ENCODE results near the gene CTLA4. TPM values are rescaled to one million over a fixed set of nuclear protein-coding genes. Genes with fewer than 3 reads are reported as not detected.
A peak's percentile ranks its signal among the peaks of the same experiment; 100 is the strongest.

Gene CTLA4
- total RNA-seq, 1 experiment from 2014 or later: not detected

DNA sequence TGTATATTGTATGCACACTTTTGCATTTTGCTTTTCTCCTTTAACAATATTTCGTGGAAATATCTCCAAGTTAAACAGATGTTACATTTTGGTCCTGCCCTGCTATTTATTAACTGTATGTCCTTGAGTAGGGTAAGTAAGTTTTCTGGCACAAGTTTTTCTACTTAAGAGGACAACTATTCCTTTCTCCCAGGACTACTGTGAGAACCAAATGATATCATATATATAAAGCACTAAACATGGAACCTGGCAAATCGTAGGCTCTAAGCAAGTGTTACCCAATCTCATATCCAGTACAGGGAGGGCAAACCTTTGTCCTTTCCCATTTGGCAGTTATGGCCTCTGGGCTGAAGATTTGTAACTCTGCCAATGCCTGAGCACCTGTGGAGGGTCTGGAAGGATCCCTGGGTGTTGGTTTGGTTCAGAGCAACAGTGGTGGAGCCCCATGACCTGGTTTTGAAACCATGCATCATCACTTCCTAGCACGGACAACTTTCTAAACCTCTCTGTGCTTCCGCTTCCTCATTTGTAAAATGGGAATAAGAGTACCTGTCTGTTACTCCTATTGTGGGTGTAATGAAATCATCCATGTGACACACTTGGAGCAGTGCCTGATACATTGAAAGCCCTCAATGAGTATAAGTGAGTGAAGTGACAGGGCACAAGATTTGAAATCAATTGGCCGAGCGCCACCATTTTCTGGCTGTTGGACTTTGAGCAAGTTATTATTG is 40.7 kb downstream of the CTLA4 start:
- Mint-ChIP-seq H3K27ac (ENCODE audit: low read depth, unreplicated experiment) (no peak overlapping the region), H3K27me3 (ENCODE audit: insufficient read depth, unreplicated experiment) (no peaks in the 10 kb centered on the region), H3K9me3 (ENCODE audit: unreplicated experiment) (no peaks in the 10 kb centered on the region), H3K36me3 (ENCODE audit: insufficient read depth, unreplicated experiment) (no peaks in the 10 kb centered on the region), H3K4me3 (ENCODE audit: unreplicated experiment) (no peak overlapping the region), H3K4me1 (ENCODE audit: insufficient read depth, unreplicated experiment) (no peaks in the 10 kb centered on the region)
- TF ChIP-seq, protein P1, sequence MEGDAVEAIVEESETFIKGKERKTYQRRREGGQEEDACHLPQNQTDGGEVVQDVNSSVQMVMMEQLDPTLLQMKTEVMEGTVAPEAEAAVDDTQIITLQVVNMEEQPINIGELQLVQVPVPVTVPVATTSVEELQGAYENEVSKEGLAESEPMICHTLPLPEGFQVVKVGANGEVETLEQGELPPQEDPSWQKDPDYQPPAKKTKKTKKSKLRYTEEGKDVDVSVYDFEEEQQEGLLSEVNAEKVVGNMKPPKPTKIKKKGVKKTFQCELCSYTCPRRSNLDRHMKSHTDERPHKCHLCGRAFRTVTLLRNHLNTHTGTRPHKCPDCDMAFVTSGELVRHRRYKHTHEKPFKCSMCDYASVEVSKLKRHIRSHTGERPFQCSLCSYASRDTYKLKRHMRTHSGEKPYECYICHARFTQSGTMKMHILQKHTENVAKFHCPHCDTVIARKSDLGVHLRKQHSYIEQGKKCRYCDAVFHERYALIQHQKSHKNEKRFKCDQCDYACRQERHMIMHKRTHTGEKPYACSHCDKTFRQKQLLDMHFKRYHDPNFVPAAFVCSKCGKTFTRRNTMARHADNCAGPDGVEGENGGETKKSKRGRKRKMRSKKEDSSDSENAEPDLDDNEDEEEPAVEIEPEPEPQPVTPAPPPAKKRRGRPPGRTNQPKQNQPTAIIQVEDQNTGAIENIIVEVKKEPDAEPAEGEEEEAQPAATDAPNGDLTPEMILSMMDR (IDR thresholded peaks at IDR 0.05; ENCODE audit: unreplicated experiment): no peak
- ChIA-PET POLR2A (no interaction called here), CTCF (interaction anchor here (3.3 kb wide), 1 partner anchor 94 kb away, joined by 17 read pairs; no protein-coding TSS in a partner anchor)
- intact Hi-C loops (cut with micrococcal nuclease): loop anchor here (5.0 kb wide), 2 partner anchors 256 to 1321 kb away; no protein-coding TSS in a partner anchor
- DNase-seq (ENCODE audit: unreplicated experiment): no peak
- no TSS peak for BruUV-seq (replicated peaks)

- ChIA-PET CTCF (interaction anchor here (0.6 to 3.3 kb wide), 10 partner anchors 9 to 1112 kb away, joined by 3 to 17 read pairs (median 4); no protein-coding TSS in a partner anchor), POLR2A (interaction anchor here (0.7 to 1.0 kb wide), 2 partner anchors 94 to 1666 kb away, joined by 3 read pairs; no protein-coding TSS in a partner anchor)
- TF ChIP-seq, protein P1 (IDR thresholded peaks at IDR 0.05; ENCODE audit: unreplicated experiment): no peak
- no TSS peak for BruUV-seq (replicated peaks)
- intact Hi-C loops (cut with micrococcal nuclease): loop anchor here (1.0 to 5.0 kb wide), 6 partner anchors 93 to 1321 kb away; no protein-coding TSS in a partner anchor
- Mint-ChIP-seq H3K9me3 (ENCODE audit: unreplicated experiment) (no peaks in the 10 kb centered on the region), H3K4me1 (ENCODE audit: insufficient read depth, unreplicated experiment) (no peaks in the 10 kb centered on the region), H3K36me3 (ENCODE audit: insufficient read depth, unreplicated experiment) (no peaks in the 10 kb centered on the region), H3K27me3 (ENCODE audit: insufficient read depth, unreplicated experiment) (peaks cover 5% of the 10 kb centered on the region), H3K4me3 (ENCODE audit: unreplicated experiment) (no peak overlapping the region), H3K27ac (ENCODE audit: low read depth, unreplicated experiment) (no peak overlapping the region)
- no peak for DNase-seq (ENCODE audit: unreplicated experiment)
These were observed 41.2 kb downstream of the CTLA4 start for GRCh38 chr2:203908797-203909185.

DNA sequence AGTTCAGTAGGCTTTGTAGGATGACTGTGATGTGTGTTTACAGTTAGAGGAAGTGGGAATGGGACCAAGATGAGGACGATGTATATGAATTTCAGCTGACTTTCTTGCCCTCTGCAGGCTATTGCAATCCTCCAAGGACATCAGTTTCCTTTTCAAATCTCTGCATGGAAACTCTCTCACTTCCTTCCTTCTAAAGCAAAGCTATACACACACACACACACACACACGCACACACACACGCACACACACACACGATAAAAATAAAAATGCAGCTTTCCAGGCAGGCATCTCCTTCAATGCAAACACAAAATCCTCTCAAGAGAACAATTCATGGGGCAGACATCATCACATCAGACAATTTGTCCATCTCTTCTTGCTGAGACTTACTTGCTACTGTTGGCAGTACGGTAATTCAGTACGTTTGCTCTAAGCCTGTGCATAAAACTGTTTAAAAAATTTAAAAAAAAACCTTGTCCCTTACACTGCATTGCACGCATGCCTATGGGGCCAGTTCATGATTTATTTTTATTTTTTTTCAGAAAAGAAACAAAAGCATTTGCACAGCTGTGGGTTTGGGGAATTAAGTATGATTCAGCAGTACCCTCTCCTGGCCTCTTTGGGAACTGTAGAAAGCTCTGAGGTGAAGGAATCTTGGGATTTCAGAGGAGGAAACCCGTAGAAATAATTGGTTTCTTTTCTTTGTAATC is 41.8 kb downstream of the CTLA4 start:
- no peaks in the 10 kb centered on the region for H3K36me3 Mint-ChIP-seq (ENCODE audit: insufficient read depth, unreplicated experiment)
- TF ChIP-seq, protein P1 (IDR thresholded peaks at IDR 0.05; ENCODE audit: unreplicated experiment): peak; percentile 70
- no peak overlapping the region for H3K4me3 Mint-ChIP-seq (ENCODE audit: unreplicated experiment)
- H3K27me3 Mint-ChIP-seq (ENCODE audit: insufficient read depth, unreplicated experiment): peaks cover 12% of the 10 kb centered on the region
- peak; percentile 59 for DNase-seq (ENCODE audit: unreplicated experiment)
- H3K27ac Mint-ChIP-seq (ENCODE audit: low read depth, unreplicated experiment): no peak overlapping the region
- BruUV-seq (replicated peaks): no TSS peak
- intact Hi-C loops (cut with micrococcal nuclease): loop anchor here (1.0 to 5.0 kb wide), 6 partner anchors 94 to 1322 kb away; no protein-coding TSS in a partner anchor
- CTCF ChIA-PET: interaction anchor here (0.5 to 3.3 kb wide), 21 partner anchors 9 to 1319 kb away, joined by 3 to 17 read pairs (median 3); no protein-coding TSS in a partner anchor
- POLR2A ChIA-PET: interaction anchor here (0.6 to 1.0 kb wide), 5 partner anchors 74 to 1665 kb away, joined by 3 read pairs; no protein-coding TSS in a partner anchor
- no peaks in the 10 kb centered on the region for H3K9me3 Mint-ChIP-seq (ENCODE audit: unreplicated experiment)
- H3K4me1 Mint-ChIP-seq (ENCODE audit: insufficient read depth, unreplicated experiment): no peaks in the 10 kb centered on the region

DNA sequence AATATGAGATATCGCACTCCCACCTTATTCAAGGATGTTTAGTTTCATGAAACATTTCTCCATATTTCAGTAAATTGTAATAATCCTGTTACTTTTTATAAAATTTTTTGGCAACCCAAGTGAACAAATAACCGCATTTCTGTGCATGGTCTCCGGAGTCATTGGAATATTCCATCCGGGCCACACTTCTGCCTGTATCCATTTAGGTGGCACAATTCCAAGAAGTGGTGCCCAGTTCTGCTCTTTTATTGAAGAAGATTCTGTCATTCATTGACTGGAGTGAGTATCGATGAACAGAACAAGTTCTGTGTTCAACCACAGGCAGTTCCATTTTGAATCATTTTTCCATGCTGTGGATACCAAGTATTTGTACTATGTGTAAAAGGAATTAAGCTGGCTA is 42.4 kb downstream of the CTLA4 start:
- POLR2A ChIA-PET: interaction anchor here (0.7 to 1.0 kb wide), 3 partner anchors 75 to 999 kb away, joined by 3 read pairs; no protein-coding TSS in a partner anchor
- Mint-ChIP-seq H3K27ac (ENCODE audit: low read depth, unreplicated experiment) (no peak overlapping the region), H3K4me3 (ENCODE audit: unreplicated experiment) (no peak overlapping the region), H3K27me3 (ENCODE audit: insufficient read depth, unreplicated experiment) (peaks cover 17% of the 10 kb centered on the region), H3K9me3 (ENCODE audit: unreplicated experiment) (no peaks in the 10 kb centered on the region), H3K36me3 (ENCODE audit: insufficient read depth, unreplicated experiment) (no peaks in the 10 kb centered on the region), H3K4me1 (ENCODE audit: insufficient read depth, unreplicated experiment) (no peaks in the 10 kb centered on the region)
- DNase-seq (ENCODE audit: unreplicated experiment): no peak
- no TSS peak for BruUV-seq (replicated peaks)
- CTCF ChIA-PET: interaction anchor here (0.5 to 3.3 kb wide), 14 partner anchors 20 to 1214 kb away, joined by 3 to 17 read pairs (median 3); no protein-coding TSS in a partner anchor
- intact Hi-C loops (cut with micrococcal nuclease): loop anchor here (1.0 to 5.0 kb wide), 6 partner anchors 95 to 1323 kb away; no protein-coding TSS in a partner anchor
- TF ChIP-seq, protein P1 (IDR thresholded peaks at IDR 0.05; ENCODE audit: unreplicated experiment): no peak

Measured in MCF 10A (cell line).